ENCODE measurements around the gene RAET1L. TPM values are rescaled to one million over a fixed set of nuclear protein-coding genes. Genes with fewer than 3 reads are reported as not detected.

Gene RAET1L
- total and polyA plus RNA-seq, 2 of the 4 experiments (the other 2 are of a cell fraction) = not detected

DNA sequence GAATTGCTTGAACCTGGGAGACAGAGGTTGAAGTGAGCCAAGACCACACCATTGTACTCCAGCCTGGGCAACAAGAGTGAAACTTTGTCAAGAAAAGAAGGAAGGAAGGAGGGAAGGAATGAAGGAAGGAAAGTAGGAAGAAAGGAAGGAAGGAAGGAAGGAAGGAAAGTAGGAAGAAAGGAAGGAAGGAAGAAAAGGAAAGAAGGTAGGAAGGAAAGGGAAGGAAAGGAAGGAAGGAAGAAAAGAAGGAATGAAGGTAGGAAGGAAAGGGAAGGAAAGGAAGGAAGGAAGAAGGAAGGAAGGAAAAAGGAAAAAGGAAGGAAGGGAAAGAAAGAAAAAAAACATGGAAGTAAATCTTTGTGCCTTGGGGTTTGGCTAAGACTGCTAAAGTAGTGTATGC, 49.9 kb downstream of the RAET1L start:
- Histone ChIP-seq H3K9me3 (ENCODE audit: control insufficient read depth, insufficient read depth, low read length) (no peaks in the 10 kb centered on the region), H3K4me2 (ENCODE audit: low read depth, low read length) (no peak overlapping the region), H3K36me3 (ENCODE audit: control insufficient read depth, insufficient read depth, low read length) (no peaks in the 10 kb centered on the region), H4K8ac (ENCODE audit: low read depth in 2 of 2, low read length in 2 of 2) (no peak overlapping the region), H3K14ac (replicated peaks; ENCODE audit: low read depth, low read length) (no peak overlapping the region), H3K79me1 (ENCODE audit: low read depth in 1 of 2, low read length in 2 of 2) (no peaks in the 10 kb centered on the region), H4K91ac (ENCODE audit: insufficient read depth, low read depth, low read length) (no peak overlapping the region), H2BK20ac (ENCODE audit: low read depth, low read length) (no peak overlapping the region), H3K4me3 (ENCODE audit: insufficient read depth, low read depth, low read length) (no peak overlapping the region), H3K56ac (ENCODE audit: extremely low read depth, insufficient read depth, low read length) (no peak overlapping the region), H3K18ac (ENCODE audit: low read depth, low read length) (no peak overlapping the region), H3K4me1 (ENCODE audit: control insufficient read depth, insufficient read depth, low read length) (no peaks in the 10 kb centered on the region), H3K23ac (ENCODE audit: low read depth, low read length) (no peak overlapping the region), H2AK5ac (ENCODE audit: low read depth, low read length) (no peak overlapping the region), H3K9ac (ENCODE audit: low read depth, low read length) (no peak overlapping the region), H2AK9ac (replicated peaks; ENCODE audit: low read depth, low read length, poor library complexity) (no peak overlapping the region), H2BK5ac (ENCODE audit: low read depth, low read length, poor library complexity, severe bottlenecking) (no peak overlapping the region), H2BK15ac (ENCODE audit: low read depth, low read length) (no peak overlapping the region), H2BK120ac (ENCODE audit: low read depth, low read length) (no peak overlapping the region), H4K5ac (ENCODE audit: low read depth, low read length) (no peak overlapping the region), H3K9me1 (ENCODE audit: insufficient read depth, low read length) (no peaks in the 10 kb centered on the region), H2AFZ (replicated peaks; ENCODE audit: low read length, poor library complexity) (no peak overlapping the region), H3K27me3 (ENCODE audit: control insufficient read depth, insufficient read depth, low read length) (peaks cover 54% of the 10 kb centered on the region), H4K20me1 (ENCODE audit: insufficient read depth, low read length) (no peaks in the 10 kb centered on the region), H3K27ac (ENCODE audit: insufficient read depth, low read length) (no peak overlapping the region), H3K4ac (ENCODE audit: low read depth, low read length) (no peak overlapping the region)
- ChIA-PET POLR2A (ENCODE audit: unreplicated experiment) (no interaction called here), CTCF (no interaction called here)
- no TSS peak for BruUV-seq (replicated peaks)
- intact Hi-C loops (cut with micrococcal nuclease) (no loop called here), dilution Hi-C loops (cut with HindIII; ENCODE audit: low sequenced_read_pairs, unreplicated experiment) (no loop called here), in situ Hi-C loops (cut with MboI; ENCODE audit: low sequenced_read_pairs) (no loop called here)
- ATAC-seq (ENCODE audit: low read depth) (no peak), DNase-seq (no peak)
- TF ChIP-seq, protein P1, sequence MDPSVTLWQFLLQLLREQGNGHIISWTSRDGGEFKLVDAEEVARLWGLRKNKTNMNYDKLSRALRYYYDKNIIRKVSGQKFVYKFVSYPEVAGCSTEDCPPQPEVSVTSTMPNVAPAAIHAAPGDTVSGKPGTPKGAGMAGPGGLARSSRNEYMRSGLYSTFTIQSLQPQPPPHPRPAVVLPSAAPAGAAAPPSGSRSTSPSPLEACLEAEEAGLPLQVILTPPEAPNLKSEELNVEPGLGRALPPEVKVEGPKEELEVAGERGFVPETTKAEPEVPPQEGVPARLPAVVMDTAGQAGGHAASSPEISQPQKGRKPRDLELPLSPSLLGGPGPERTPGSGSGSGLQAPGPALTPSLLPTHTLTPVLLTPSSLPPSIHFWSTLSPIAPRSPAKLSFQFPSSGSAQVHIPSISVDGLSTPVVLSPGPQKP (IDR thresholded peaks at IDR 0.05; ENCODE audit: borderline replicate concordance, low read depth, low read length) = no peak
- TF ChIP-seq RFX5 (IDR thresholded peaks at IDR 0.05; ENCODE audit: low read depth, low read length) (no peak), MAFK (IDR thresholded peaks at IDR 0.05; ENCODE audit: low read depth, low read length) (no peak)

All from IMR-90 (cell line).